Mesothelial cell of epicardium (in vitro differentiated cells): ENCODE data around the gene KCTD10. TPM values are rescaled to one million over a fixed set of nuclear protein-coding genes. Genes with fewer than 3 reads are reported as not detected.

Experiments used
- DNase-seq, 2 experiments: peaks; one replicate each; pipeline ENCODE4 v3.0.0; 2021; ENCODE audit warnings: low spot score in 2 of 2; ENCODE audit not compliant: unreplicated experiment in 2 of 2
- H3K27ac Mint-ChIP-seq: 2 replicates; pipeline ENCODE4 v1.8.0; 2021; ENCODE audit warnings: mixed read lengths
- H3K27me3 Mint-ChIP-seq: 2 replicates; pipeline ENCODE4 v1.8.0; 2021; ENCODE audit warnings: low read depth, mixed read lengths
- H3K36me3 Mint-ChIP-seq: 2 replicates; pipeline ENCODE4 v1.8.0; 2021; ENCODE audit warnings: mixed read lengths
- H3K4me1 Mint-ChIP-seq: 2 replicates; pipeline ENCODE4 v1.8.0; 2021; ENCODE audit warnings: mixed read lengths
- H3K4me3 Mint-ChIP-seq: 2 replicates; pipeline ENCODE4 v1.8.0; 2021; ENCODE audit warnings: mild to moderate bottlenecking, moderate library complexity, mixed read lengths
- H3K9me3 Mint-ChIP-seq: 2 replicates; pipeline ENCODE4 v1.8.0; 2021; ENCODE audit warnings: mixed read lengths
- CTCF ChIP-seq: fragments of 200-600 bp; sonication (generic); IDR thresholded peaks from one replicate; pipeline ENCODE4 v1.5.0; 2021; ENCODE audit warnings: antibody characterized with exemption; ENCODE audit not compliant: unreplicated experiment
- total RNA-seq: library from RNA; stranded (reverse); gene quantifications from 3 replicates; pipeline ENCODE4 v1.2.1, GENCODE V29; 2021

Gene KCTD10
- total RNA-seq, 1 donor from 2014 or later = 56.2 TPM

- DNase-seq = no peak
- no peak for TF ChIP-seq CTCF
- Mint-ChIP-seq H3K9me3 (no peaks in the 10 kb centered on the region), H3K27ac (no peak overlapping the region), H3K27me3 (no peaks in the 10 kb centered on the region), H3K4me1 (no peaks in the 10 kb centered on the region), H3K36me3 (peaks cover 57% of the 10 kb centered on the region), H3K4me3 (no peak overlapping the region)
Measured at GRCh38 chr12:109513051-109513450, 36.0 kb upstream of the KCTD10 start.

GRCh38 chr12:109512608-109513007, 35.5 kb upstream of the KCTD10 start:
- no peak for DNase-seq
- H3K36me3 Mint-ChIP-seq = peaks cover 55% of the 10 kb centered on the region
- H3K9me3 Mint-ChIP-seq = no peaks in the 10 kb centered on the region
- no peaks in the 10 kb centered on the region for H3K4me1 Mint-ChIP-seq
- TF ChIP-seq CTCF = no peak
- H3K27ac Mint-ChIP-seq = no peak overlapping the region
- no peak overlapping the region for H3K4me3 Mint-ChIP-seq
- H3K27me3 Mint-ChIP-seq = no peaks in the 10 kb centered on the region

- Mint-ChIP-seq H3K4me1 (no peaks in the 10 kb centered on the region), H3K4me3 (no peak overlapping the region), H3K9me3 (no peaks in the 10 kb centered on the region), H3K36me3 (peaks cover 44% of the 10 kb centered on the region), H3K27ac (no peak overlapping the region), H3K27me3 (no peaks in the 10 kb centered on the region)
- no peak for TF ChIP-seq CTCF
- no peak for DNase-seq
Measured at GRCh38 chr12:109510196-109510595, 33.1 kb upstream of the KCTD10 start.

GRCh38 chr12:109504068-109504467, 27.0 kb upstream of the KCTD10 start:
- H3K4me3 Mint-ChIP-seq = no peak overlapping the region
- H3K9me3 Mint-ChIP-seq = no peaks in the 10 kb centered on the region
- H3K4me1 Mint-ChIP-seq = no peaks in the 10 kb centered on the region
- no peaks in the 10 kb centered on the region for H3K27me3 Mint-ChIP-seq
- peaks cover 25% of the 10 kb centered on the region for H3K36me3 Mint-ChIP-seq
- no peak overlapping the region for H3K27ac Mint-ChIP-seq
- TF ChIP-seq CTCF = no peak
- no peak for DNase-seq

GRCh38 chr12:109503611-109504010, 26.5 kb upstream of the KCTD10 start:
- Mint-ChIP-seq H3K36me3 (peaks cover 24% of the 10 kb centered on the region), H3K4me3 (no peak overlapping the region), H3K27ac (no peak overlapping the region), H3K4me1 (no peaks in the 10 kb centered on the region), H3K27me3 (no peaks in the 10 kb centered on the region), H3K9me3 (no peaks in the 10 kb centered on the region)
- TF ChIP-seq CTCF = no peak
- DNase-seq = no peak

GRCh38 chr12:109502332-109502731, 25.2 kb upstream of the KCTD10 start:
- DNase-seq = no peak
- no peak overlapping the region for H3K4me3 Mint-ChIP-seq
- H3K36me3 Mint-ChIP-seq = peaks cover 29% of the 10 kb centered on the region
- peaks cover 2% of the 10 kb centered on the region for H3K4me1 Mint-ChIP-seq
- H3K27me3 Mint-ChIP-seq = no peaks in the 10 kb centered on the region
- TF ChIP-seq CTCF = no peak
- H3K9me3 Mint-ChIP-seq = no peaks in the 10 kb centered on the region
- no peak overlapping the region for H3K27ac Mint-ChIP-seq
